ENCODE measurements around the gene CREBBP.

- TF ChIP-seq CTCF (conservative IDR thresholded peaks at IDR 0.05; ENCODE audit: low read length) (no peak), EZH2phosphoT487 (IDR thresholded peaks at IDR 0.05; ENCODE audit: borderline replicate concordance, low read depth, low read length) (no peak)
Measured at GRCh38 chr16:3755249-3755648, 125.3 kb downstream of the CREBBP start.

Measured in OCI-LY7 (cell line).